Gastrocnemius medialis (tissue), 4 donors: Measurements from ENCODE around the gene KDM5B.

Source experiments
- POLR2A ChIP-seq, 2 donors: fragments of 450-650 bp; IDR thresholded peaks; one replicate each; pipeline ENCODE4 v1.6.1; 2017; ENCODE audit warnings: antibody characterized with exemption in 2 of 2, mild to moderate bottlenecking in 2 of 2, moderate library complexity in 2 of 2
- TF ChIP-seq, protein P1 (sequence below), 5 experiments: fragments of 450-650 bp in 3 of 5; fragments of 200-600 bp in 2 of 5; sonication (generic) in 2 of 5; IDR thresholded peaks in 4 of 5; conservative IDR thresholded peaks in 1 of 5; 1 replicate in 4 of 5; 2 replicates in 1 of 5; pipeline ENCODE4 v1.5.1; 2016 to 2019; ENCODE audit warnings: antibody characterized with exemption in 5 of 5, mild to moderate bottlenecking in 3 of 5, moderate library complexity in 3 of 5

DNA sequence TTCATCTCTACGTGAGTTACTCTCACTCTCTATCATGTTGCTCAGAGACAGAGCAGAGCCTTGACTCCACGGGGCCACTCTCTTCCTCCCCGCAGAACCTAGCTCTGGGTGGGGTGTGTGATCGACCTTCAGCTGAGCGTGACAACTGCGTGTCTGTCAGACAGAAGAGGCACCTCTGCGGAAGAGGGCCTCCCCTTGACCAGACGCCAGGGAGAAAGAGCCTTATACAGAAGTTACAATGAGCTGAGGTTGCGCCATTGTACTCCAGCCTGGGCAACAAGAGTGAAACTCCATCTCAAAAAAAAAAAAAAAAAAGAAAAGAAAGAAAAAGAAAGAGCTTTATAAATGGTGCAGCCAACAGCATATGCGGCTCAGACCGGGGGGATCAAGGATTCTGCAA lies 120.9 kb downstream of the KDM5B start:
- TF ChIP-seq, protein P1, sequence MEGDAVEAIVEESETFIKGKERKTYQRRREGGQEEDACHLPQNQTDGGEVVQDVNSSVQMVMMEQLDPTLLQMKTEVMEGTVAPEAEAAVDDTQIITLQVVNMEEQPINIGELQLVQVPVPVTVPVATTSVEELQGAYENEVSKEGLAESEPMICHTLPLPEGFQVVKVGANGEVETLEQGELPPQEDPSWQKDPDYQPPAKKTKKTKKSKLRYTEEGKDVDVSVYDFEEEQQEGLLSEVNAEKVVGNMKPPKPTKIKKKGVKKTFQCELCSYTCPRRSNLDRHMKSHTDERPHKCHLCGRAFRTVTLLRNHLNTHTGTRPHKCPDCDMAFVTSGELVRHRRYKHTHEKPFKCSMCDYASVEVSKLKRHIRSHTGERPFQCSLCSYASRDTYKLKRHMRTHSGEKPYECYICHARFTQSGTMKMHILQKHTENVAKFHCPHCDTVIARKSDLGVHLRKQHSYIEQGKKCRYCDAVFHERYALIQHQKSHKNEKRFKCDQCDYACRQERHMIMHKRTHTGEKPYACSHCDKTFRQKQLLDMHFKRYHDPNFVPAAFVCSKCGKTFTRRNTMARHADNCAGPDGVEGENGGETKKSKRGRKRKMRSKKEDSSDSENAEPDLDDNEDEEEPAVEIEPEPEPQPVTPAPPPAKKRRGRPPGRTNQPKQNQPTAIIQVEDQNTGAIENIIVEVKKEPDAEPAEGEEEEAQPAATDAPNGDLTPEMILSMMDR (IDR thresholded peaks at IDR 0.05 in 4 of 5, conservative IDR thresholded peaks at IDR 0.05 in 1 of 5), result no peak
- TF ChIP-seq POLR2A (IDR thresholded peaks at IDR 0.05), result no peak
